GM06990 (cell line): ENCODE measurements around the gene PEPD.

Experiments used
- DNase-seq: peaks from one replicate; pipeline ENCODE4 v3.0.0-alpha.2; 2011; ENCODE audit not compliant: insufficient read length; ENCODE audit errors: extremely low read depth
- H3K27me3 ChIP-seq: replicated peaks from 2 replicates; pipeline ENCODE4 v1.6.0; 2011; ENCODE audit warnings: low read length; ENCODE audit not compliant: control insufficient read depth, insufficient read depth
- H3K36me3 ChIP-seq: 2 replicates; pipeline ENCODE4 v1.5.1; 2011; ENCODE audit warnings: low read length; ENCODE audit not compliant: control insufficient read depth, insufficient read depth
- H3K4me3 ChIP-seq: replicated peaks from 2 replicates; pipeline ENCODE4 v1.5.1; 2011; ENCODE audit warnings: low read depth, mild to moderate bottlenecking, control low read depth, low read length
- CTCF ChIP-seq: IDR thresholded peaks from 2 replicates; pipeline ENCODE4 v1.5.1; 2011; ENCODE audit warnings: low read length, control low read depth, mild to moderate bottlenecking, inconsistent platforms; ENCODE audit not compliant: insufficient read depth, poor library complexity, severe bottlenecking

PEPD gene

GRCh38 chr19:33500586-33500985, 21.0 kb downstream of the PEPD start:
- H3K4me3 ChIP-seq, result no peak overlapping the region
- H3K27me3 ChIP-seq, result no peaks in the 10 kb centered on the region
- DNase-seq, result no peak
- peaks cover 2% of the 10 kb centered on the region for H3K36me3 ChIP-seq
- TF ChIP-seq CTCF, result no peak

GRCh38 chr19:33499671-33500506, 21.7 kb downstream of the PEPD start:
- Histone ChIP-seq H3K27me3 (no peaks in the 10 kb centered on the region), H3K36me3 (peaks cover 2% of the 10 kb centered on the region), H3K4me3 (no peak overlapping the region)
- DNase-seq, result no peak
- TF ChIP-seq CTCF, result no peak

- no peaks in the 10 kb centered on the region for H3K27me3 ChIP-seq
- DNase-seq, result no peak
- TF ChIP-seq CTCF, result no peak
- no peak overlapping the region for H3K4me3 ChIP-seq
- peaks cover 2% of the 10 kb centered on the region for H3K36me3 ChIP-seq
Measured at GRCh38 chr19:33499248-33499647, 22.3 kb downstream of the PEPD start.

GRCh38 chr19:33498391-33499000, 23.1 kb downstream of the PEPD start:
- Histone ChIP-seq H3K36me3 (peaks cover 2% of the 10 kb centered on the region), H3K4me3 (no peak overlapping the region)

GRCh38 chr19:33497778-33498175, 23.8 kb downstream of the PEPD start:
- no peaks in the 10 kb centered on the region for H3K27me3 ChIP-seq
- DNase-seq, result no peak
- TF ChIP-seq CTCF, result no peak

More at GRCh38 chr19:33498391-33499000, 23.1 kb downstream of the PEPD start:
- H3K27me3 ChIP-seq, result no peaks in the 10 kb centered on the region
- TF ChIP-seq CTCF, result no peak
- no peak for DNase-seq

More at GRCh38 chr19:33497778-33498175, 23.8 kb downstream of the PEPD start:
- H3K36me3 ChIP-seq, result peaks cover 2% of the 10 kb centered on the region
- no peak overlapping the region for H3K4me3 ChIP-seq
